GM12878 (cell line): ENCODE measurements around the gene COMMD3. TPM values are rescaled to one million over a fixed set of nuclear protein-coding genes. Genes with fewer than 3 reads are reported as not detected.

Experiments used
- ATF3 ChIP-seq: IDR thresholded peaks from 2 replicates; pipeline ENCODE4 v1.6.1; 2011; ENCODE audit warnings: low read depth, mild to moderate bottlenecking, low read length, moderate library complexity, borderline replicate concordance; ENCODE audit errors: extremely low read depth
- CHD2 ChIP-seq: IDR thresholded peaks from 2 replicates; pipeline ENCODE4 v1.6.1; 2011; ENCODE audit warnings: low read depth, low read length, improper control_type of control experiment, borderline replicate concordance
- ESRRA ChIP-seq: IDR thresholded peaks from 2 replicates; pipeline ENCODE4 v1.6.1; 2012; ENCODE audit warnings: mild to moderate bottlenecking, low read length, improper control_type of control experiment
- GABPA ChIP-seq: IDR thresholded peaks from 2 replicates; pipeline ENCODE4 v1.6.1; 2014; ENCODE audit warnings: antibody characterized with exemption, low read depth, mild to moderate bottlenecking, inconsistent platforms
- IKZF1 ChIP-seq: fragments of 450-650 bp; conservative IDR thresholded peaks from 2 replicates; pipeline ENCODE4 v1.6.1; 2017; ENCODE audit warnings: antibody characterized with exemption, mild to moderate bottlenecking
- JUND ChIP-seq: IDR thresholded peaks from 2 replicates; pipeline ENCODE4 v1.6.1; 2012; ENCODE audit warnings: low read depth, mild to moderate bottlenecking, low read length, improper control_type of control experiment, moderate library complexity
- LARP7 ChIP-seq: fragments of 450-650 bp; IDR thresholded peaks from 2 replicates; pipeline ENCODE4 v1.6.1; 2017; ENCODE audit warnings: mild to moderate bottlenecking
- MTA2 ChIP-seq: fragments of 450-650 bp; IDR thresholded peaks from 2 replicates; pipeline ENCODE4 v1.6.1; 2016; ENCODE audit warnings: low read depth, mild to moderate bottlenecking, moderate library complexity
- PKNOX1 ChIP-seq: fragments of 450-650 bp; IDR thresholded peaks from 2 replicates; pipeline ENCODE4 v1.6.1; 2016; ENCODE audit warnings: mild to moderate bottlenecking
- POLR2A ChIP-seq: IDR thresholded peaks from 2 replicates; pipeline ENCODE4 v1.6.1; 2011; ENCODE audit warnings: low read depth, mild to moderate bottlenecking, low read length
- POLR2AphosphoS2 ChIP-seq: IDR thresholded peaks from 2 replicates; pipeline ENCODE4 v1.6.1; 2011; ENCODE audit warnings: low read depth, mild to moderate bottlenecking, low read length, improper control_type of control experiment, moderate library complexity
- SMC3 ChIP-seq: IDR thresholded peaks from 2 replicates; pipeline ENCODE4 v1.6.1; 2011; ENCODE audit warnings: low read length, improper control_type of control experiment, borderline replicate concordance
- STAT3 ChIP-seq: IDR thresholded peaks from 2 replicates; pipeline ENCODE4 v1.6.1; 2011; ENCODE audit warnings: low read depth, low read length, improper control_type of control experiment
- YY1 ChIP-seq: IDR thresholded peaks from 2 replicates; pipeline ENCODE4 v1.6.1; 2011; ENCODE audit warnings: low read depth, mild to moderate bottlenecking, low read length
- ZBTB11 ChIP-seq: fragments of 450-650 bp; formaldehyde crosslinking; IDR thresholded peaks from 2 replicates; pipeline ENCODE4 v1.5.0; 2022; ENCODE audit warnings: mild to moderate bottlenecking, missing genetic modification characterization
- polyA plus RNA-seq, 11 experiments: library from polyadenylated mRNA; depleted of rRNA in 4 of 11; unstranded in 6 of 11; stranded (reverse) in 5 of 11; fragments of >200 nt; fragmentation: Nextera tagmentation in 4 of 11; fragmentation: Illumina TruSeq in 1 of 11; extraction: Ambion mirVana in 4 of 11; extraction: Trizol in 1 of 11; gene quantifications; 1 replicate in 1 of 11; 2 replicates in 10 of 11; pipeline versions ENCODE4 v1.2.1 to v1.2.3, GENCODE V29; 2011 to 2016; ENCODE audit warnings: inconsistent platforms in 2 of 11, missing spikeins in 2 of 11, low read depth in 1 of 11
- total RNA-seq, 4 experiments: library from RNA; depleted of rRNA in 3 of 4; stranded (reverse); fragments of >200 nt in 3 of 4; fragmentation: Illumina TruSeq in 1 of 4; extraction: Trizol in 1 of 4; gene quantifications; 2 replicates each; pipeline versions ENCODE4 v1.2.1 to v1.2.3, GENCODE V29; 2013 to 2021
- TF ChIP-seq, protein P1 (sequence below): IDR thresholded peaks from 2 replicates; pipeline ENCODE4 v1.6.1; 2011; ENCODE audit warnings: borderline replicate concordance, low read depth, mild to moderate bottlenecking, moderate library complexity, mixed read lengths, low read length; ENCODE audit not compliant: insufficient read depth; ENCODE audit errors: extremely low read length
- TF ChIP-seq, protein P2 (sequence below): IDR thresholded peaks from 2 replicates; pipeline ENCODE4 v1.6.1; 2011; ENCODE audit warnings: low read depth, low read length, improper control_type of control experiment, borderline replicate concordance
- TF ChIP-seq, protein P3 (sequence below): fragments of 450-650 bp; IDR thresholded peaks from 2 replicates; pipeline ENCODE4 v1.6.1; 2017; ENCODE audit warnings: mild to moderate bottlenecking, moderate library complexity

The COMMD3 gene
- total and polyA plus RNA-seq, 10 of the 15 experiments (the other 5 are each of a cell fraction or from before 2014, with no cell fraction given): 64.5 to 248 (median 84.4) TPM

DNA sequence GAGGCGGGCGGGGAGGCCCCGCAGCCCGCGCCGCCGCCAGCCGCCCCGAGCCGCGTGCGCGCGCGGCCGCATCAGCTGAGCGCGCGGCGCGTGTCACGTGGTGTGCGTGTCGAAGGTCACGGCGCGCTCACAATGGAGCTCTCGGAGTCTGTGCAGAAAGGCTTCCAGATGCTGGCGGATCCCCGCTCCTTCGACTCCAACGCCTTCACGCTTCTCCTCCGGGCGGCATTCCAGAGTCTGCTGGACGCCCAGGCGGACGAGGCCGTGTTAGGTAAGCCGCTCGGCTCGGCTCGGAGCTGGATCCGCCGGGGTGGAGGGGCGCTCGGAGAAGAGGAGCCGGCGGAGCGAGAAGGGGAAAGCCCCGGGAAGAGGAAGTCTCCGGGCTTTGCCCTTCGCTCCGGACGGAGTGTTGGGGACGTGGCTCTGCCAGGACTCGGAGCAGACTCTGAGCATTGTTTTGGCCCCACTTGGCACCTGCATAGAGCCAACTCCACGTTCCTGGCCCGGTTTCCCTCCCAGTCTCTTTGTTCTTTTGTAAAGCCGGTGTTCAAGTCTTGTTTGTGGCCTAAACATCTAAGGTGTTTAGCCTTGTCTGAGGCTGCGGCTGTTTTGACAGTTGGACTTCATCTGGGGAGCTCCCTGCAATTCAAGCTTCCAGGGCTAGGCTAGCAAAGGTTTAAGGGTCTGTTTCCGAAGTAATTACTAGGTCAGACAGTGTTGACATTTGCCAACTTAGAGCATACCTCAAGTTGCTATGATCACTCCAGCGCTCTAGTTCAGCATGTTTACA is at the start of gene COMMD3 (continued):
- TF ChIP-seq SMC3 (0 out of 2 replicates have a peak, but pooled peaks have one; percentile 18), ESRRA (0 out of 2 replicates have a peak, but pooled peaks have one; percentile 7), STAT3 (no peak), LARP7 (peak; percentile 75), IKZF1 (peak; percentile 97), ZBTB11 (CRISPR knock-in tag) (peak; percentile 63; the same call in 1 of the 2 replicates), ATF3 (peak; percentile 67; the same call in 1 of the 2 replicates), POLR2AphosphoS2 (peak; percentile 76; the same call in 1 of the 2 replicates), YY1 (peak; percentile 85), CHD2 (no peak), JUND (no peak), MTA2 (peak; percentile 84), GABPA (peak; percentile 89), PKNOX1 (no peak), POLR2A (peak; percentile 94)
- TF ChIP-seq, protein P1, sequence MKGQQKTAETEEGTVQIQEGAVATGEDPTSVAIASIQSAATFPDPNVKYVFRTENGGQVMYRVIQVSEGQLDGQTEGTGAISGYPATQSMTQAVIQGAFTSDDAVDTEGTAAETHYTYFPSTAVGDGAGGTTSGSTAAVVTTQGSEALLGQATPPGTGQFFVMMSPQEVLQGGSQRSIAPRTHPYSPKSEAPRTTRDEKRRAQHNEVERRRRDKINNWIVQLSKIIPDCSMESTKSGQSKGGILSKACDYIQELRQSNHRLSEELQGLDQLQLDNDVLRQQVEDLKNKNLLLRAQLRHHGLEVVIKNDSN: peak; percentile 92
- TF ChIP-seq, protein P2, sequence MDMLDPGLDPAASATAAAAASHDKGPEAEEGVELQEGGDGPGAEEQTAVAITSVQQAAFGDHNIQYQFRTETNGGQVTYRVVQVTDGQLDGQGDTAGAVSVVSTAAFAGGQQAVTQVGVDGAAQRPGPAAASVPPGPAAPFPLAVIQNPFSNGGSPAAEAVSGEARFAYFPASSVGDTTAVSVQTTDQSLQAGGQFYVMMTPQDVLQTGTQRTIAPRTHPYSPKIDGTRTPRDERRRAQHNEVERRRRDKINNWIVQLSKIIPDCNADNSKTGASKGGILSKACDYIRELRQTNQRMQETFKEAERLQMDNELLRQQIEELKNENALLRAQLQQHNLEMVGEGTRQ: peak; percentile 86
- TF ChIP-seq, protein P3, sequence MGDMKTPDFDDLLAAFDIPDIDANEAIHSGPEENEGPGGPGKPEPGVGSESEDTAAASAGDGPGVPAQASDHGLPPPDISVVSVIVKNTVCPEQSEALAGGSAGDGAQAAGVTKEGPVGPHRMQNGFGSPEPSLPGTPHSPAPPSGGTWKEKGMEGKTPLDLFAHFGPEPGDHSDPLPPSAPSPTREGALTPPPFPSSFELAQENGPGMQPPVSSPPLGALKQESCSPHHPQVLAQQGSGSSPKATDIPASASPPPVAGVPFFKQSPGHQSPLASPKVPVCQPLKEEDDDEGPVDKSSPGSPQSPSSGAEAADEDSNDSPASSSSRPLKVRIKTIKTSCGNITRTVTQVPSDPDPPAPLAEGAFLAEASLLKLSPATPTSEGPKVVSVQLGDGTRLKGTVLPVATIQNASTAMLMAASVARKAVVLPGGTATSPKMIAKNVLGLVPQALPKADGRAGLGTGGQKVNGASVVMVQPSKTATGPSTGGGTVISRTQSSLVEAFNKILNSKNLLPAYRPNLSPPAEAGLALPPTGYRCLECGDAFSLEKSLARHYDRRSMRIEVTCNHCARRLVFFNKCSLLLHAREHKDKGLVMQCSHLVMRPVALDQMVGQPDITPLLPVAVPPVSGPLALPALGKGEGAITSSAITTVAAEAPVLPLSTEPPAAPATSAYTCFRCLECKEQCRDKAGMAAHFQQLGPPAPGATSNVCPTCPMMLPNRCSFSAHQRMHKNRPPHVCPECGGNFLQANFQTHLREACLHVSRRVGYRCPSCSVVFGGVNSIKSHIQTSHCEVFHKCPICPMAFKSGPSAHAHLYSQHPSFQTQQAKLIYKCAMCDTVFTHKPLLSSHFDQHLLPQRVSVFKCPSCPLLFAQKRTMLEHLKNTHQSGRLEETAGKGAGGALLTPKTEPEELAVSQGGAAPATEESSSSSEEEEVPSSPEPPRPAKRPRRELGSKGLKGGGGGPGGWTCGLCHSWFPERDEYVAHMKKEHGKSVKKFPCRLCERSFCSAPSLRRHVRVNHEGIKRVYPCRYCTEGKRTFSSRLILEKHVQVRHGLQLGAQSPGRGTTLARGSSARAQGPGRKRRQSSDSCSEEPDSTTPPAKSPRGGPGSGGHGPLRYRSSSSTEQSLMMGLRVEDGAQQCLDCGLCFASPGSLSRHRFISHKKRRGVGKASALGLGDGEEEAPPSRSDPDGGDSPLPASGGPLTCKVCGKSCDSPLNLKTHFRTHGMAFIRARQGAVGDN: peak; percentile 80; the same call in 1 of the 2 replicates
